ENCODE data around the gene ZNF750.

The ZNF750 gene

DNA sequence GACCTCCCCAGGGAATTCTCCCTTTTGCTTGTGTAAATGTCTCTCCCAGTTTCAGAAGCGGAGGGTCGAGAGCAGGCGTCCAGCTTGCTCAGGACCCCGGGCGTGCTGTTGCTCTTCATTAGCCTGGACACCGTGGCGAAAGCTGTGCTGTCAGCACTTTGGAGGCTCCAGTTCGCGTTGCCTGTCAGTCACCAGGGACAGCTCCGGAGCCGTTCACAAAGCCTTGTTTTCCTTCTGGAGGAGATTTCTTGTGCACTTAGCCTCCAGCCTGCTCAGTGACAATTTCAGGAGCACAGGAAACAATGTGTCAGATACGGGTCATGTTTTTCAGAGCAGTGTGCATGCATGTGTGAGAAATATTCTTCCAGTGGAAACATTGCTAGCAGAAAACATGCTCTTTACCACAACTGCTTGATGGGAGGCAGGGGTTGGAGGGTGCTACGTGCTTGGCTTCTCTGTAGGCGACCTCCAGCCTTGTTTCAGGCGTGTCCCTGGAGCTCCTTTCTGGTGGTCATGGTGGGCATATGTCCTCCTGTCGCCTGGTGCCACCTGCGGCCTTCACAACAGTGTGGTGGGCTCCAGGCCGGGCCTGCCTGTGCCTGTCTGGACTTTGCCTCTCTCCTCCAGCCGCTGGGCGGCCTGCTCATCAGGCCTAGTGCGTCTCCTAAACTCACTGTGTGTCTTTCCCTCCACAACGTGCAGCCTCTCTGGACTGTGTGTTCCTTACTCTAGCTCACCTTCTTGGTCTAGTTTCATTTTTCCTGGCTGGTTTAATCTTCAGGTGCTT is 29.0 kb downstream of the ZNF750 start:
- DNase-seq (ENCODE audit: low spot score): no peak
- CTCF ChIA-PET: no interaction called here

GRCh38 chr17:82808921-82809905 is 30.6 kb downstream of the ZNF750 start:
- CTCF ChIA-PET: interaction anchor here (0.6 kb wide), 1 partner anchor 11 kb away, joined by 3 read pairs; no protein-coding TSS in a partner anchor
- POLR2A ChIA-PET (ENCODE audit: low non-redundant PET): no interaction called here
- DNase-seq (ENCODE audit: low spot score): no peak
- TF ChIP-seq, protein P1, sequence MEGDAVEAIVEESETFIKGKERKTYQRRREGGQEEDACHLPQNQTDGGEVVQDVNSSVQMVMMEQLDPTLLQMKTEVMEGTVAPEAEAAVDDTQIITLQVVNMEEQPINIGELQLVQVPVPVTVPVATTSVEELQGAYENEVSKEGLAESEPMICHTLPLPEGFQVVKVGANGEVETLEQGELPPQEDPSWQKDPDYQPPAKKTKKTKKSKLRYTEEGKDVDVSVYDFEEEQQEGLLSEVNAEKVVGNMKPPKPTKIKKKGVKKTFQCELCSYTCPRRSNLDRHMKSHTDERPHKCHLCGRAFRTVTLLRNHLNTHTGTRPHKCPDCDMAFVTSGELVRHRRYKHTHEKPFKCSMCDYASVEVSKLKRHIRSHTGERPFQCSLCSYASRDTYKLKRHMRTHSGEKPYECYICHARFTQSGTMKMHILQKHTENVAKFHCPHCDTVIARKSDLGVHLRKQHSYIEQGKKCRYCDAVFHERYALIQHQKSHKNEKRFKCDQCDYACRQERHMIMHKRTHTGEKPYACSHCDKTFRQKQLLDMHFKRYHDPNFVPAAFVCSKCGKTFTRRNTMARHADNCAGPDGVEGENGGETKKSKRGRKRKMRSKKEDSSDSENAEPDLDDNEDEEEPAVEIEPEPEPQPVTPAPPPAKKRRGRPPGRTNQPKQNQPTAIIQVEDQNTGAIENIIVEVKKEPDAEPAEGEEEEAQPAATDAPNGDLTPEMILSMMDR (conservative IDR thresholded peaks at IDR 0.05; ENCODE audit: low read depth): no peak
- no peak overlapping the region for H3K27ac ChIP-seq

More for the DNA sequence above, 29.0 kb downstream of the ZNF750 start:
- H3K27ac ChIP-seq: peak overlapping the region; percentile 19
- POLR2A ChIA-PET (ENCODE audit: low non-redundant PET): no interaction called here
- TF ChIP-seq, protein P1 (conservative IDR thresholded peaks at IDR 0.05; ENCODE audit: low read depth): no peak

GRCh38 chr17:82808006-82808405 is 31.8 kb downstream of the ZNF750 start:
- ChIA-PET POLR2A (ENCODE audit: low non-redundant PET) (no interaction called here), CTCF (no interaction called here)
- H3K27ac ChIP-seq: no peak overlapping the region
- TF ChIP-seq, protein P1 (conservative IDR thresholded peaks at IDR 0.05; ENCODE audit: low read depth): no peak
- no peak for DNase-seq (ENCODE audit: low spot score)

GRCh38 chr17:82807562-82807961 is 32.3 kb downstream of the ZNF750 start:
- no peak overlapping the region for H3K27ac ChIP-seq
- ChIA-PET POLR2A (ENCODE audit: low non-redundant PET) (no interaction called here), CTCF (no interaction called here)
- TF ChIP-seq, protein P1 (conservative IDR thresholded peaks at IDR 0.05; ENCODE audit: low read depth): no peak
- no peak for DNase-seq (ENCODE audit: low spot score)

GRCh38 chr17:82807101-82807500 is 32.7 kb downstream of the ZNF750 start:
- ChIA-PET CTCF (interaction anchor here (0.9 kb wide), 1 partner anchor 253 kb away, joined by 4 read pairs; no protein-coding TSS in a partner anchor), POLR2A (ENCODE audit: low non-redundant PET) (no interaction called here)
- TF ChIP-seq, protein P1 (conservative IDR thresholded peaks at IDR 0.05; ENCODE audit: low read depth): no peak
- no peak overlapping the region for H3K27ac ChIP-seq
- no peak for DNase-seq (ENCODE audit: low spot score)

- DNase-seq (ENCODE audit: low spot score): no peak
- H3K27ac ChIP-seq: no peak overlapping the region
- CTCF ChIA-PET: interaction anchor here (0.9 kb wide), 1 partner anchor 252 kb away, joined by 4 read pairs; no protein-coding TSS in a partner anchor
- TF ChIP-seq, protein P1 (conservative IDR thresholded peaks at IDR 0.05; ENCODE audit: low read depth): no peak
- POLR2A ChIA-PET (ENCODE audit: low non-redundant PET): no interaction called here
Measured at GRCh38 chr17:82806645-82807044, 33.2 kb downstream of the ZNF750 start.

Data from RWPE1 (cell line).